GM18502 (cell line): ENCODE data around the gene DSC3.
"Not testable (repeated sequence)": the region's sequence is repeated elsewhere in the genome, so short reads cannot be mapped to it uniquely, and the experiment has no call there.

Source experiments
- ATAC-seq: cut with Tn5 transposase; IDR thresholded peaks from one replicate; pipeline ENCODE4 v1.9.1; 2021; ENCODE audit warnings: mild to moderate bottlenecking; ENCODE audit not compliant: unreplicated experiment, poor library complexity

DSC3 gene

DNA sequence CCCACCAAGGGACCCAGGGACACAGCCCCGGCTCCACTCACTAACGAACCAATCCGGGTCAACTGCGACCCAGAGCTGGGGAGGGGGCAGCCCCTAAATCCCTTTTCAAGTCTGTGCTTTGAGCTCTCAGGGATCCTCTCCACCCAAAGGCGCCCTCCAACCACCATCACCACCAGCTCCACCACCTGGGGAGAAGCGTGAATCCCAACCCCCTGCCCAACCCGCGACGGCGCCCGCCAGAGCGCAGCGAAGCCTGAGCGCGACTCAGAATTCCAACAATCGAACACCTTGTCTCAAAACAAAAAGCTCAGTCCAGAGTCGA, 497 bp downstream of the DSC3 start:
- no peak for ATAC-seq

DNA sequence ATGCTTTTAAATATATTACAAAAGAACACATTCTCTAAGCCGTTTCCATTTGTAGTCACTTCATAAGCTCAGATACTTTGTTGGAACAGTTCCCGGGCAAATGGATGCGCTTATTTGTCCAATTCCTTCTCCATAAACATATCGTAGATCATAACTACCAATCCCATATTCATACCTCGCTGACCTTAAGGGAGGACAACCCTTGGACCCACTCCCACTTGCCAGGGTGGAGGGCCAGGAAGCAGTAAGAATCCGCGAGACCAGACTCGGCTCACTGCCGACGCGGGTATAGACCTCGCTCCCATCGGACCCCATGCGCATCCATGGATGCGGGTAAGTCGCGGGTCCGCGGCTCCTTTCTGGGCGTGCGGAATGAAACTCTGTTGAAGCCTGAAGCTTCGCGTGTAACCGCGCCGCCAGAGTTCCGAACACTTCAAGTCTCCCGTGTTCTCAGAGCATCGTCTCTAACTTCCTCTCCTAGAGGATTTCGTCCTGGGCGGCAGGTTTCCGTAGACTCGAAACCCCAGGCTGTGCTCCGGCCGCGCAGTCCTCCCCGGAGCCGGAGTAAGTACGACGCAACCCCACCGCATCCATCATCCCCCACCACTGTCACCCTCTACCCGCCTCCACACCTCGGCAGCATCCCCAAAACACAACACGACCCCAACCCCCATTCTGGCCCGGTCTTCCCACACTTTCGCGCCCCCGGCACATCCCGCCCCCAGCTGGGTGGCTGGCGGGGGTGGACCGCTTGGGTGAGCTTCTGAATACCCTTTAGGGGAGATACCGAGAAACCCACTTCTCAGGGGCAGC, 1.1 kb downstream of the DSC3 start:
- ATAC-seq: no peak

DNA sequence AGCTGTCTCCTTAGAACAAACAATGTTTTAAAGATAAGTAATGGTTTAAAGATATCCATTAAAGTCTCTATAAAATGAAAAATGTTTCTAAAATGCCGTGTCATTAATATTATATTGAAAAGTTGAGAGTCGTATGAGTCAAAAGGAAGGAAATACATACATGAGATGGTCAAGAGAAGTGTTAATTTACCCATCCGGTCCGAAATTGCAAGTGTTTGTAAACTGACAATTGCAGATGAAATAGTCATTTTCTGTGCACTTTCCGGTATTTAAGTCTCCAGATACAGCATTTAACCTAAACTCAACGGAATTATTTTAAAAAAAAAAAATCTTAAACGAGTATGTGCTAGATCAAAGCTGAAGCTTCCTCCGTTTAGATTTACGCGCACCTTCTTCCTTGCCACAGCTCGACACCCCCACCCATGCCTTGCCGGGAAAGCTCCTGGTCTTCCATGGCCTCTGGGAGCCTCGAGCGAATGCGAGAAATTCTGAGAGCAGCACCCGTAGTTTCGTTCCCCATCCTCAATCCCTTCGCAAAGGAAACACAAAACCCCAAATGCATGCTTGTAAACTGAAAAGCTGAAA, 1.8 kb downstream of the DSC3 start:
- ATAC-seq: no peak

DNA sequence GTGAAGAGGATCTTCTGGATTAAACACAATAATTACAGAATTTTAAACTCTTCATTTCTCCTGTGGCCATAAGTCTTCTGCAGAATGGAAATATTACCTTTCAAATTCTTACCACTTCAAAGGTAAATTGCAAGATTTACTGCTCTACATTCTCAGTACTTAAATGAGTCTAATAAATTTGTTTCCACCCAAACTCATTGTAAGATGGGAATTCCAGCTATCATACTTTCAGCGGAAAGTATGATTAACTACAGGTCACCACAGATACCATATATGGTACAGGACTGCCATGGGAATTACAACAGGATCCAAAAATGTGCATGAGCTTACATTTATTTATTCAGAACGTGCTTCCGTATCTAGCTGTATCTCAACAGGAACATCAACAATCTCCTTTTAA, 3.1 kb downstream of the DSC3 start:
- ATAC-seq: no peak

DNA sequence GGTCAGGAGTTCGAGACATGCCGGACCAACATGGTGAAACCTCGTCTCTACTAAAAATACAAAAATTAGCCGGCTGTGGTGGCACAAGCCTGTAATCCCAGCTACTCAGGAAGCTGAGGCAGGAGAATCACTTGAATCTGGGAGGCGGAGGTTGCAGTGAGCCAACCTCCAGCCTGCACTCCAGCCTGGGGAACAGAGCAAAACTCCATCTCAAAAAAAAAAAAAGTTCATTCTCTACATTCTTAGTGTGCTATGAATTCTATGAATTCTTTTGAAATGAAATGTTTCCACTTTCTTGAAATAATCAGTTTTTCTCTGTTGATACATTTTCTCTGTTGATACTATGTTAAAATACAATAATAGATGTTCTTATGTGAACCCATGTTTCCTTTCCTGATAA, 4.9 kb downstream of the DSC3 start:
- ATAC-seq: not testable (repeated sequence)

DNA sequence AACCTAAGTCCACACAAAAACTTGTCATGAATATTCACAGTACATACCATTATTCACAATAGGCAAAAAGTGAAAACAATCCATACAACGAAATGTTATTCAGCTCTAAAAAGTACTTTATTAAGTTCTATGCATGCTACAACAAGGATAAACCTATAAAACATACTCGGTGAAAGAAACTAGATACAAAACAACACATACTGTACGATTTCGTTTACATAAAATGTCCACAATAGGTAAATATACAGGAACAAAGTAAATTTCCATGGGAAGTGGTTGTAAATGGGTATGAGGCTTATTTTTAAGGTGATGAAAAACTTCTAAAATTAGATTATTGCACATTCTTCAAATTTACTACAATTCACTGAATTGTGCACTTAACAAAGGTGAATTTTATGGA, 8.0 kb downstream of the DSC3 start:
- ATAC-seq: no peak

DNA sequence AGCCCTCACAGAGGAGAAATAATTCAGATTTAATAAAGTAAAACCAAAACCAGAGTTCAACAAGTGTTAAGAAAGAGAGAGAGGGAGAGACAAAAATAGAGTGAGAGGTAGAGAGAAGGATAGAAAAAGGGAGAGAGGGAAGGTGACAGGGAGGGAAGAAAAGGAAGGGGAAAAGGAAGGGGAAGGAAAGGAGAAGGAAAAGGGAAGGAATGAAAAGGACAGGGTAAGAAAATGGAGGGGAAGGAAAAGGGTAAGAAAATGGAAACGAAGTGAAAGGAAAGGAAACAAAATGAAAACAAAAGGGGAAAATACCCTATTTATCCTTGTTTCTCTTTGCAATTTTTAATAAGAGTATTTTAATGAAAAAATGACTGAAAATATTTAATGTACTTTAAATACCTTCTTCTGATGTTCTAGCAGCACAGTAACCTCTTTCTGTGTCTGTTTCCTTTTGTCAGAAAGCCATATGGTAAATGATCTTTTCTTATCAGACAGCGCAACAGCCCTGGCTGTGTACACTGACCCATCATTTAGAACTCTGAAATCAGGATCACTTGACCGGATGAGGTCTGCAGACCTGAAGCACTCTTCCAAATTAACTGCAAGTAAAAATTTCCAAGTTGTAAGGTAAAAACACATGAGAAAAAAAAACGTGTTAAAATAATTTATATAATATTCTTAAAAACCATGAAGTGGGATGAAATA, 11.8 kb downstream of the DSC3 start:
- no peak for ATAC-seq

DNA sequence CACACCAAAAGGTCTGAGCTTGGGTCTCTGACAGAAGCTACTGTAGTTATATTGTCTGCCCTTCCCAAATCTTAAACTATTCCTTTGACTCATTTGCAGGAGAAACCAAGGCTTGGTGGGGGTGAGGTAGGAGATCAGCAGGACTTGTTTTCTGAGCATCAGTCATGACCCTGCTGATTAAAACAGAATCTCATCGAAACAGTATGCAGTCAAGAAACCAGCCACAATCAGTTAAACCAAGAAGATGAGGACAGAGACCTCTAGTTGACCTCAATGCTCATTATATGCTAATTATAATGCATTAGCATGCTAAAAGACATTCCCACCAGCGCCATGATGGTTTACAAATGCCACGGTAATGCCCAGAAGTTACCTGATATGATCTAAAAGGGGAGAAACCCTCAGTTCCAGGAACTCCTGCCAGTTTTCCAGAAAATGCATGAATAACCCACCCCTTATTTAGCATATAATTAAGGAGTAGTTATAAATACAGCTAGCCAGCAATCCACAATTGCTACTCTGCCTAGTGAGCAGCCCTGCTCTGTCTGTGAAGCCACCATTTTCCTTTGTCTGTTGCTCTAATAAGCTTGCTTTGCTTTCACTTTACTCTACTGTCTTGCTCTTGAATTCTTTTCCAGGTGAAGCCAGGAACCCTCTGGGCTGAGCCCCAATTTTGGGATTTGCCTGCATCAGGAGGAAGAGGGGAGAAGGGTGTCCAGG, 26.7 kb downstream of the DSC3 start:
- ATAC-seq: no peak

DNA sequence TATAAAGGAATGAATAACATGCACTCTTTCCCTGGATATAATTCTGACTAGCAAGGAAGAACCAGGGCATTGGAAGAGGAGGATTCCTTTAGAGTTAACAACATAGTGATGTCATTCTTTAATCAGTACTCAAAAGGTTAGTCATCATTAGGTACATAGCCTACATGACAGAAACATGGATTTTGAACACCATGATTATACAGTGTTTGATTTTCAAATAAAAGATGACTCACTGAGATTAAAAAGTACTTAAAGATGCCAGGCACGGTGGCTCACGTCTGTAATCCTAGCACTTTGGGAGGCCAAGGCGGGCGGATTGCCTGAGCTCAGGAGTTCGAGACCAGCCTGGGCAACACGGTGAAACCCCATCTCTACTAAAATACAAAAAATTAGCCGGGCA, 31.1 kb downstream of the DSC3 start:
- not testable (repeated sequence) for ATAC-seq

DNA sequence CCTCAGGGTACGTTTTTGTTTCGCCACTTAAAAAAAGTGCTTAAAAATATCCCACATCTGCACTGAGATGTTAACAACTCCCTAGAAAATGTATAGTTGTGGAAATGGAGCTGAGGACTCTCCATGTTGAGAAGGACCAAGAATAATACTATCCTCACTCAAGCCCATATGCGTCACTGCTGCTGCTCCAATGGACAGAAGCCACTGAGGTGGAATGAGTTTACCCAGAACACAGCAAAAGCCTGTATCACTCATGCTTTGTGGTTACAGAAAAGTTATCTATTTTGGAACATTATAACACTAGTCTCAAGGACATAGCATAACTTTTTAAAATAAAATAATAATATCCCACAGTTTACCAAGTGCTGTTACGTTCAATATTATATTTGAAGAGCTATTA, 31.9 kb downstream of the DSC3 start:
- ATAC-seq: no peak

DNA sequence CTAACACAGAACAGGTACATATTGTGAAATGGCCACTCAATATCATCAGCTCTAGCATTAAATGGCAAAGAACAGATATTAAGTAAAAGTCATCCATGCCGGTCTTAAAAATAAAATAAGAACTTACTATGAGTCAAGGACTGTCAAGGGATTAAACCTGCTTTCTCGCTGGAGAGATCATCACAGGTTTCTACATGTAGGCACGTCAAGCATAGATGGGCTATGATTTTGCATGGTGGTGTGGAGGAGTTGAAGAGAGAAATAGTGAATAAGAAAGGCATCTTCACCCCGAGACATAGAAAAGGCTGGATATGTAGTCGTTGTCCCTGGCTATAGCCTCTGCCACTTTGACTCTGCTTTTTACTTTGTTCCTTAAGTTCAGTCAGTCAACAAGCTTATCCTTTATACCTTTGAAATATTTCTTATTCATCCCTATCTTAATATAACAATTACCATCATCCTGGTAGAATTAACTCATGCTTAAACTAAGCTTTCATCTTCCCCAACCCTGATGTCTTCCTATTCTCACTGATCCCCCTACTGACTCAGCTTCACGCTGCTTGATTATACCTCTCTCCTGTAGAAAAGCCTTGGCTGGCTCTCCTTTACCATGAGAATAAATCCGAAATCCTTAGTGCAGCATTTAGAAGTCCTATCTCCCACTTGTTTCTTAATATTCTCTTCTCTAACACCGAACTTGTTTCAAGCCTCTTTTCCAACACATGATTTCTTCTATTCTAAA, 42.5 kb downstream of the DSC3 start:
- no peak for ATAC-seq

DNA sequence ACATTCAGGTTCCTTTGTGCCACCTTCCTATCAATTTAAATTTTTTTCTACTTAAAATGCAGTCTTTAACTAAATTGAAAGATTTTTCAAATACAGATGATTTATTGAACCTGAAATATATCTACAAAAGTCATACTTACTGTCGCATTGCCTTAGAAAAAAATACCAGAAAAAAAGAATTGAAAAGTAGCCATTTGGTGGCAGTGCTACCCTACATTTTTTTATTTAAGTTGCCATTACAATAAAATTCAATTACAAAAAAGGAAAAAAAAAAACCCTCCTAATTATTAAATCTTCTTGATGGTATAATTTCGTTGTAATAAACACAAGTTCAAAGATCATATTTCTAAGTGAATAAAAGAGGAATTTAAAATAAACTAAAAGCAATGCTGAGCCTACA, 43.4 kb downstream of the DSC3 start:
- no peak for ATAC-seq

DNA sequence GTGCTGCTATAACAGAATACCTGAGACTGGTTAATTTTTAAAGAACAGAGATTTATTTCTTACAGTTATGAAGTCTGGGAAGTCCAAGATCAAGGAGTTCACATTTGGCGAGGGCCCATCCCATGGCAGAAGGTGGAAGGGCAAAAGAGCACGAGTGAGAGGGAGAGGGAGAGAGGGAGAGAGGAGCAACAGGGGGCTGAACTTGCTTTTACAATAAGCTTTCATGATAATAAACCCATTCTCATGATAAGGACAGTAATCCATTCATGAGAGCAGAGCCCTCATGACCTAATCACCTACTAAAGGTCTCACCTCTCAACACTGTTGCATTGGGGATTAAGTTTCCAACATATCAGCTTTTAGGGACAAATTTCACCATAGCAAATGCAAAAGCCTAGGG, 45.3 kb downstream of the DSC3 start:
- ATAC-seq: no peak

DNA sequence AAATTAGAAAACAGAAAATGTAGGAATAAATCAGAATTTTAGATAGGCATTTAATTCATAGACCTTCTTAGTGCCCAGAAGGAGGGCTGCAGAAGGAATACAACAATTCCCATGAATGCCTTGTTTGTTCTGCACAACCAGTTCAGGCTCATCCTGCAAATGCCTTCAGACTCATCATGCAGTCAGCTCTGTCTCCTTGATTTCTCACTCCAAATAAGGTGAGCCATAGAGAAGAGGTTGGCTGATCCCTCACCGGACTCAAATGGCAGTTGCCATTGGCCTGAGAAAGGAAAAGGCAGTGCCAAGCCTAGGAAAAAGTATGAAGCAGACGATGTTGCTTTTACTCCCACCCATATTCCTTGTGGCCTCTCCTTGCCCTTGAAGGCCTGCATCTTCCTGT, 50.3 kb downstream of the DSC3 start:
- ATAC-seq: no peak

DNA sequence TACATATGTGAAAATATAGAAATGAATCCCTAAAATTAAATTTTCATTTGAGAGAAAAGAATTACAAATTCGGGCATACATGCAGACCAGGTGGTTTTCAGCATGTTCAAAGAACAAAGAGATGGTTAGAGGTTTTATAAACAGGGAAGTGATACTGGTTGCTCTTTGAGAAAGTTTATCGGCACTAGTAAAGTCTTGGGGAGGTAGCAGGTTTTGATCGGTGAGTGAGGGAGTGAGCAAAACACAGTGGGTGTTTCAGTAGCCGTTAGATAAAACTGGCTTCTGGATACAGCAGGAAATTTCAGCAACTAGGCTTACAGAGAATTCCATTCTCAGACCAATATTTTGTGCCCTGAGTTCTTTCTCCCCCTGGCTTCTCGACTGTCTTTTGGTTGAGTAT, 51.1 kb downstream of the DSC3 start:
- no peak for ATAC-seq

DNA sequence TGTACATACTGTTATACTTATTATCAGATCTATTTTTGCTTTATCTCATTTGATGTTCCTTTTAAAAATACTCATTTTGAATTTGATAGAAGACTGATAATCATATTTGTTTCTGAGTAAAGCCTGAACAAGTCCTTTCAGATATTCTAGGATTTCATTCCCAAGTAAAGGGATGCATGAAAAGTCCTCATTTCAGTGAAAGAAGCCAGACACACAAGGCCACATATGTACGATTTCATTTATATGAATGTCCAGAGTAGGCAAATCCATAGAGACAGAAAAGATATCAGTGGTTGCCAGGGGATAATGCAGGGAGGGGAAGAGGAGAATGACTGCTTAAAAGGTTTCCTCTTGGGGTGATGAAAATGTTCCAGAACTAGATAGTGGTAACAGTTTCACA, 53.4 kb downstream of the DSC3 start:
- no peak for ATAC-seq

DNA sequence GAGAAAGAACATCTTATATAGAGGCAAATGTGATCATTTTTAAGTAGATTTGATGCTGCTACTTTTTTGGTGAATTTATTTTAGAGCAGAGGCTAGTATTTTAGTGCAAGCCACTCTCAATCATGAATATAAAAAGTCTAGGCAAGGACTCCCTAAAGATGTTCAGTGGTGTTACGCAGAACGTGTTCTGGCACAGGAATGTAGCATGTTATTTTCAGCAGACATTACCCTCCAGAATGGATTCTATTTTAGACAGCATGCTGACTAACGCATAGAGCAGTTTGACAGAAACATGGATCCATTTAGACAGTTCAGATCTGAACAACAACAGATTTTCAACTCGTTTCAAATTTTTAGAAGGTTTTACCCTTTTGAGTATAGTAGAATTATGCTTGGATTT, 54.1 kb downstream of the DSC3 start:
- ATAC-seq: no peak

DNA sequence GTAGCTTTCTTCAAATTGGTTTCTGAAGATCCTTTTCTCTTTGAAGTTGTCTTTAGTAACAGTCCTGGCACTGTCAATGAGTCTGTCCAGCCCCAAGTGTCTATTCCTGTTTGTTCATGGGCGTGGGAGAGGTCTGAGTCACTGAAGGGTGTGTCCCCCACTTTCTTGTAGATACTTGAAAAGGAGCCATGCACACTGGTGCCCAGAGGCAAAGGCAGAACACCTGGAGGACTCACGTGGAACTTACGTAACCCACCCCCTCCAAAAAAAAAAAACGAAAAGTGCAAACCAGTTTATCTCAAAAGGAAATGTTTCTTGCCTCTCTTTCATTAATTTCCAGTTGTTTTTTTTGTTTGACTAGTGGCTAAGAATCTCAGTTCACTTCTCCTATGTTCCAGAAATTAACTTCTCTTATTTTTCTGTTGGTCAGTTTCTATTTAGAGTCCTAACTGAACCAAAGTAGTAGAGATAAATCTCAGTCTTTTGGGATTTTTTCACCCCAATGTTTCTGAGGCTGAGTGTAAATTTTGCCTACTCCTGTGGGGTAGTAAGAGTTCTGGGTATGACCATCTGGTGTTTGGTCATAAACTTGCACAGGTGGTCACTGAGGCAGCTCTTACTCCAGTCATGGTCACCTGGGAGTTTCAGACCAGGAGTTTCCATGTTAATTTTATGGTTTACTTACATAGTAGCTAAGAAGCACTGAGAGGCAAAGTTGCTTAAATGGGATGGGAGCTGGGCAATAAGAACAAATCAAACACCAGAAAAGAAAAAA, 54.9 kb downstream of the DSC3 start:
- no peak for ATAC-seq

DNA sequence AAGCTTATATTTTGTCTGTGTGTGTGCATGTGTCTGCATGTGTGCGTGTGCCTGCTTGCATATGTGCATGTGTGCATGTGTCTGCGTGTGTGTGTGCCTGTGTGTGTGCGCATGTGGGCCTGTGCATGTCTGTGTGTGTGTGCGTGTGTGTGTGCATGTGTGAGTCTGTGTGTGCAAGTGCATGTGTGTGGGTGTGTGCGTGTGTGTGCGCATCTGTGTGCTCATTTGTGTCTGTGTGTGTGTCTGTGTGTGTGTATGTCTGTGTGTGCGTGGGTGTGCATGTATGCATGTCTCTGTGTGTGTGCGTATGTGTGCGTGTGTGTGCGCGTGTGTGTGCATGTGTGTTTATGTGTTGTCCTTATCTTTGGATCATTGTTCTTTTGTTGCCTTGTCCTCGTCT, 56.8 kb downstream of the DSC3 start:
- ATAC-seq: no peak
